ENCODE measurements around the gene UST. TPM values are rescaled to one million over a fixed set of nuclear protein-coding genes. Genes with fewer than 3 reads are reported as not detected.

UST gene
- total and polyA plus RNA-seq, 2 of the 8 experiments (the other 6 are each of a cell fraction or from before 2014, with no cell fraction given), result 13.5 to 34.5 TPM

GRCh38 chr6:149093643-149094042 lies 346.8 kb downstream of the UST start (continued):
- no peak for TF ChIP-seq CTCF (IDR thresholded peaks at IDR 0.05; ENCODE audit: control extremely low read depth in 1 of 3, insufficient read depth in 1 of 3, low read depth in 1 of 3, low read length in 3 of 3)
- no peak for TF ChIP-seq JUN (IDR thresholded peaks at IDR 0.05; ENCODE audit: low read depth, low read length)
- no peak for TF ChIP-seq SIN3A (conservative IDR thresholded peaks at IDR 0.05 in 1 of 2, IDR thresholded peaks at IDR 0.05 in 1 of 2; ENCODE audit: low read depth in 1 of 2, low read length in 2 of 2)

All from H1 (cell line).